A549 (cell line): ENCODE measurements around the gene VGF.

Source experiments
- HDAC2 ChIP-seq: fragments of 200-600 bp; sonication (generic); IDR thresholded peaks from 2 replicates; pipeline ENCODE4 v1.6.1; 2016
- NPAS2 ChIP-seq: fragments of 250-450 bp; sonication (Bioruptor Pico); IDR thresholded peaks from 2 replicates; pipeline ENCODE4 v1.8.0; 2022; ENCODE audit warnings: mild to moderate bottlenecking, moderate library complexity, borderline replicate concordance
- SREBF2 ChIP-seq: fragments of 450-650 bp; IDR thresholded peaks from 2 replicates; pipeline ENCODE4 v1.6.1; 2014; ENCODE audit warnings: mild to moderate bottlenecking, moderate library complexity
- USF2 ChIP-seq: fragments of 450-650 bp; IDR thresholded peaks from 2 replicates; pipeline ENCODE4 v1.6.1; 2014; ENCODE audit warnings: antibody characterized with exemption

- TF ChIP-seq SREBF2: no peak
- no peak for TF ChIP-seq HDAC2
- no peak for TF ChIP-seq NPAS2 (CRISPR knock-in tag)
- no peak for TF ChIP-seq USF2
Measured at GRCh38 chr7:101134399-101134980, 30.9 kb downstream of the VGF start.
